Right ventricle myocardium inferior (tissue), 1 donor: Measurements from ENCODE around the gene NEBL. TPM values are rescaled to one million over a fixed set of nuclear protein-coding genes. Genes with fewer than 3 reads are reported as not detected.

Source experiments
- ATAC-seq: fragments of 200-7000 bp; cut with Tn5 transposase; one replicate; pipeline ENCODE4 v1.9.1; 2020; ENCODE audit warnings: mild to moderate bottlenecking, moderate library complexity
- DNase-seq: peaks from one replicate; pipeline ENCODE4 v3.0.0; 2021; ENCODE audit errors: missing footprints
- intact Hi-C: fragments of 100-400 bp; cut with DNase I; formaldehyde crosslinking; loops from one replicate; pipeline ENCODE4 v1.11.0; 2022
- total RNA-seq: library from RNA; stranded (reverse); fragmentation: NEBNext Ultra II Directional; extraction: Animal tissue kit (Norgen Biotek cat#: 25700); gene quantifications from one replicate; pipeline ENCODE4 v1.2.1, GENCODE V29; 2021
- donor health status: DM: no; HTN: yes; CAD: no; lungs with severe emphysema.

Gene NEBL
- total RNA-seq, 1 donor from 2014 or later = 666 TPM

DNA sequence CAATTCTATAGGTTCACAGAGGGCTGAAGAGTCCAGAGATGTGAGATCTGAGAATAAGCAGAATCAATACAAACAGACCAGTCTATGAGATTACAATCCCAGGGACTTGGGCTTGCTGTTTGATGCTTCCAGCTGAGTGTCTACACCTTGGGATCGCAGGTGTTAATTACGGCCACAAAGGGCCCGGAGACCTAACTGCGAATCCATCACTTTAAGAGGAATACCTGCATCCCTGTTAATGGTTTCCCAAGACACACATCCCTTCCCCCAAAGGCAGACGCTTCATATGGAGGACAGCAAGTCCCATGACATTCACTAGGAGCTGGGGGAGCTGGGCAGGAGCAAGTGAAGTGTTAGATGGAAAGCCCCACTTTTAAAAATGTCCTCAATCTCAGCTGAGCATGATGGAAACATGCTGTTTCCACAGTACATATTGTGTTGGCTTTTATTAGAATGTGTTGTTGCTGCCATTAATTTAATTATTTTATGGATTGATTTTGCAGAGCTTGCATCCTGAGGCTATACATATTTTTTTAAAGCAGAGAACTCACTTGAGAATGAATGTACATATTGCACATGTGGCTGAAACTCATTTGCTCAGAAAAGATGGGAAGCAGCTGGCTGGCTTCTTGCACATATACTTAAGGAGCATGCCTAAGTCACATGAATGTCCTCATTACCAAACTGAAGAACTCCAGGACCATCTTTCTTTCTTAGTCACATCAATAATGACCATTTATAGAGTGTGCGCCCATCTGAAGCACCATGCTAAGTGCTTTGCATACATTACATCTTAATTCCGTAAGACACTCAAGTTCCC, 151.3 kb downstream of the NEBL start:
- DNase-seq (no peak), ATAC-seq (no peak)
- intact Hi-C loops = no loop called here

DNA sequence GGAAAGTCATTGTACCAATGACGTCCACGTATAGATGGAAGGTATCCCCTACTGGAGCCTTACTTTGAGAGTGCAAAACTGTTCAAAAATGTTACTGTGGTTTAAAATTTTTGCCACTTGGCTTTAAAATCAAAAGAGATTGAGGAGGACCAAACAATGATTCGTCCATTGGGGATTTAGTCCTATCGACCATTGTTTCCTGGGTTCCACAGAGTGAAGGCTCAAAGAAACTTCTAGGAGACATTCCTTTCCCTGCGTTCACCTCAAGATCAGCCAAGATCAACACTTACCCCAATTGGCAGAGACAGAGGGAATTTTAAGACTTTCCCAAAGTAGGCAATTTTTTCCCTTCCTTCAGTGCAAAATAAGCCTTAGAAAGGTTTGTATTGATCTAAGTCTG, 152.3 kb downstream of the NEBL start:
- no peak for ATAC-seq

DNA sequence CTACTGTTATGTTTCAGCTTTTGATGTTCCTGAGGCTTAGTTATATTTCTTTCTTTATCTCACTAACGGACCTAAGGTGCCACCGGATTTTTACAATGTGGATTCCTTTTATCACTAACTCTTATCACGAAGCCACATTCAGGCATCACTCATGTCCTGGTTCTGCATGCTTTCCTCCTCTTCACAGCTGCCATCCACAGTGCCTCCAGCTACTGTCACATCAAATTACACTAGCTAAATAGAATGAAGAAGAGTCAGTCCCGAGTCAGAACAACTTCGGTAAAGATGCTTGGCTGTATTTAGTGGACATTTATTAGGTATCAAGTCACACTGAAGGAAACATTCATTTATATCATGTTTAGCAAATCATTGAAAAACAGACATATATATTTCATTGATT, 153.2 kb downstream of the NEBL start:
- ATAC-seq = no peak
- intact Hi-C loops = no loop called here
- DNase-seq = no peak

More for the DNA sequence above, 152.3 kb downstream of the NEBL start:
- no peak for DNase-seq
- intact Hi-C loops = no loop called here

DNA sequence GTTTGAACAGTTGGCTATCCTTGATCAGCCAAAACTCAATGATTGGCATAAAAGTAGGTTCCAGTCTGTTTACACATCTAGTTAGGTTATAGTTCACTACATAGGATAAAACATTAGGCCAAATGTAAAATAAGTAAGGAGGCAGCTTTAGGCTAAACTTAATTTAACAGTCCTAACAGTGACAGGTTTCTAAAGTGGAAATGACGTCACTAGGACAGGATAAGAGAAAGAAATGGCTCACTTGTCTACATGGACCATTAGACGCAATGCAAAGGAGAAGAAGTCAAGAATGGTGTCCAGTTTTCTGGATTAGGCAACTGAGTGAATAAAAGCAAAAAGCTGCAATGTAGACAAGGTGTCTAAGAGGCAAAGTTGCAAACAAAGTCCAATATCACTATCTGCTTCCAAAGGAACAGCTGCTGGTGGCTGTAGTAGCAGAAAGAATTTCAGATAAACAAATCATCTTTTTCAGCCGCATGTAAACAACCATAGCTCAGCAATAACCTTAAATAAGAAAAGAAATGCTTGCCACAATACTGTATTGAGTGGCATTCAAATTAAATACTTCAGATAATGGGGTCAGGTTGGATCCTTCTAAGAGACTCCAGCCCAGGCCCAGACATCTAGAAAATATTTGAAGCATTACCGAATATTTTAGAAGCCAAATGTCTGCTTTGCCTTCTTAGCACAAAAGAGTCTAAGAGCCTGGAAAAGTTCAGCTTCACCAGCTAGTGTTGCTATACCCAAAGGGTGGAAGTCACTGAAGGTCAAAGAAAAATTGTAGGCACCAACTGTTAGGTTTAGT, 154.2 kb downstream of the NEBL start:
- intact Hi-C loops = no loop called here
- DNase-seq (no peak), ATAC-seq (no peak)

DNA sequence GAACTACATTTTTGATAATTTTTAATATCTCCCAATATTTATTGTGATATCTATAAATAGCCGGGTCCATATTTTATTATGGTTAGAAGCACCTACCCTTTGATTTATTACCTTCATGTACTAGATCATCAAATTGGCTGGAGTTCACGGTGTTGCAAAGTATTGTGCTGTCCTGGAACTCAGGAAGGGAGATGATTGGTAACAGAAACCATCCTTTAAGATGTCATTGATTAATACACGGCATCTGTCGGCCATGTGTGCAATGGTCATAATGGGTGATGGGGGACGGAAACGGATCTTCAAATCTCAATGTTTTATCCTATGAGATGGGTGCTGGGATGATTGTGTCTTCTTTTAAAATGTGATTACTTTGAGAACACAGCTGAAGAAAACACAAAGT, 157.0 kb downstream of the NEBL start:
- DNase-seq (no peak), ATAC-seq (no peak)
- intact Hi-C loops = no loop called here

DNA sequence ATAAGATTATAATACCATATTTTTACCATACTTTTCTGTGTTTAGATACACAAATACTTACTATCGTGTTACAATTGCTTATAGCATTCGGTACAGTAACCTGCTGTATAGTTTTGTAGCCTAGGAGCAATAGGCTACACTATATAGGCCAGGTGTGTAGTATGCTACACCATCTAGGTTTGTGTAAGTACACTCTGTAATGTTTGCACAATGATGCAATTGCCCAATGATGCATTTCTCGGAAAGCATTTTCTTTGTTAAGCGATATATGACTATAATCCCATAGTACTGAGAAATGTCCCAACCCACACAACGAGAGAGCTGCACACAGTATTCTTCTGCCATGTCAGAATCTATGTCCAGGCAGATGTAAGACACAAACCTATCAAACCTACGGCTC, 160.0 kb downstream of the NEBL start:
- DNase-seq (no peak), ATAC-seq (no peak)
- intact Hi-C loops = no loop called here
